Activated CD8-positive, alpha-beta memory T cell treated with anti-CD3 and anti-CD28 coated beads, Interleukin-2, amount 50 U/mL, for 24 hours (primary cell): Measurements from ENCODE around the gene AARS2.

Experiments used
- DNase-seq: peaks from one replicate; pipeline ENCODE4 v3.0.0-alpha.2; 2020; ENCODE audit errors: extremely low read depth

AARS2 gene

DNA sequence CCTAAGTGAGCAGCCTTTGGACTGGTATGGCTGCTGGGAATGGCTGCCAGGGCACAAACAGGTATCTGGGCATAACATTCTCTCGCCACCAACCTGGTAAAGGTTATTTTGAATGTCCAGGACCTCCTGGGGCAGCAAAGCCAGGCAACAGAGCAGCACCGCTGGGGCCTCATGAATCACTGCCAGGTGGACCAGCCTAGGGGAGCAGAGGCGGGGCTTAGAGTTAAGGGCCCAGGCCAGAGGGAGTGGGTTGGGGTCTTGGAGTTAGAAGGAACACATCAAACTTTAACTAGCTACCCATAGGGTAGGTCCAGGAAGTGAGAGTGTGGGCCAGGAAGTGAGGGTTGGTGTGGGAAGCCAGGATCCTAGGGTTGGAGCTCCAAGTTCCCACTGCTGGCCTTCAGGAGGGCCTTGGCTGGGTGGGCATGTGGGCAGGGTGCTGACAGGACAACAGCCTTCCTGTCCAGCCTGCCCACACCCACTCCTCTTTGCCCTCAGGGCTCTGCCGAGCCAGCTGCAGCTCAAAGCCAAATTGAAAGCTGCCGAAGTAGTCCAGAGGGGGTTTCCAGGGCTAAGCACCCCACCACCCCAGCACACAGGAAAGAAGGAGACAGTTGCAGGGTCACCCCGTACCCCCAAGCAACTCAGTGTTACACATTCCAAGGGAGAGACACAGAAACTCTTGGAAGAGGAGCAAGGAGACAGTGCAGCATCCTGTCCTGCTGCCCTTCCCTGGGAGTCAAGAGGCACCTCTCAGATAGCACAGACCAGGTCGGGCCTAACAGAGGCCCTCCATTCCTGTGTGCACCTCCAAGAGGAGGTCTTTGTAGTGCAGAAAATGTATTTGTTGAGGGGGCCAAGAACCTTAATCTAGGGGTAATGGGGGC lies 50.4 kb downstream of the AARS2 start:
- no peak for DNase-seq

DNA sequence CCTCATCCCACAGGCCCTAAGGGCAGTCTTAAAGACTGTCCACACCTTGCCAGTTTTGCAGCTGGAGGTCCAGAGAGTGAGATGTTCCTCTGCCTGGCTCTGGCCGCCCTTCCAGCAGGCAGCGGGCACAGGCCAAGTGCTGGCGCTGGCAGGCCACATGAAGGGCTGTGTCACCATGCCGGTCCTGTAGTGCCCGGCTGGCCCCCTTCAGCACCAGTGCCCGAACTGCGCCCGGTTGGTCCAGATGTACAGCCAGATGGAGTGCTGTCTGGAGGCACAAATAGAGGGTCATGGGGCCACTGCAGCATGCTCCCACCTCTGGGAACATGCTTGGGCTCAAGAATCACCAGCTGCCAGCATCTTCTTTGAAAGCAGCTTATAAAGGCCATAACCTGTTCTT lies 51.6 kb downstream of the AARS2 start:
- DNase-seq: no peak

DNA sequence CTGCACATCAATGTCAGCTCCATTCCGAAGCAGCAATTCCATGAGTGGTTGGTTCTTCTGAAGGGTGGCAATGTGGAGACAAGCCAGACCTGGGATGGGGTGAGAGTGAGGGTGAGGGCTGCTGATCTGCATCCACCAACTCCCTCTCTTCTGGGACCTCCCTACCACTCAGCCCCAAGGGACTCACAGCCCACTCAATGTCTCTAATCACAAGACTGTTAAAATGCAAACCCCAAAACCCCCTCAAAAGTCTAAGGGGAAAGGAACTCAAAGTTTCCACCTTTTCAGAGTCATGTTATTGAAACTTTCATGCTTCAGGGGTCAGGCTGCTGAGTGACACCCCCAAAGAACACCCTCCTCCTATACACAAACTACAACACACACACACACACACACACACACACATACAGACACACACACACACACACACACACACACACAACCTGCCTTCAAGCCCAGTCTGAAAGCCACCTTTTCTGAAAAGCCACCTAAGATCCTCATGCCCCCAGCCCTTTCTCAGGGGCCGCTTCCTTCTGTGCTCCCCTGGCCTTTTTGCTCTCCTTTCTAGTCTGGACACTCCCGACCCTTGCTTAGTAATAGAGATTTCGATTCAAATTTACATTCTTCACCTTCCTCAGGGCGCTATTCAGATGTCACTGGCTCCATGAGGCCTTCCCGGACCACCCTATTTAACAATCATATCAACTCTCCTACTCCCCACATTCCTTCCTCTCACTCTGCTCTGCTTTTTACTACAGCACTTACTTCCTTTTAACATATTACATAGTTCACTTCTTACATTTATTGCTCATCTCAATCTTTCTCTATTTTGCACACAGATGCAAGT lies 52.5 kb downstream of the AARS2 start:
- DNase-seq: no peak

DNA sequence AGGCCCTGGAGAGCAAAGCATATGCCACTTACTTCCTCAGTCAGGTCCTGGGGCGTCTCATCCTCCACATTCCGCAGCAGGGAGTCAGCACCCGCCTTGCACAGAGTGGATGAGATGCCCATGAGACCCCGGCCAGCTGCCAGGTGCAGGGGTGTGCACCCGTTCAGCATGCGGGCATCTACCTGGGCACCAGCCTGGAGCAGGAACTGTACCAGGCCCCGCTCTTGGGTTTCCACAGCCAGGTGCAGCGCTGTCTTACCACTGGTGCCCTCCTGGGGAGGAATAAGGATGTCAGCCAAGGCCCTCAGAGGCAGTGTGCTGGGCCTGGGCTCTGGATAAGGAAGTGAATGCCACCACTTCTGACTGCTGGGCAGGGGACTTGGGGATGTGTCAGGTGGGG lies 53.1 kb downstream of the AARS2 start:
- no peak for DNase-seq

DNA sequence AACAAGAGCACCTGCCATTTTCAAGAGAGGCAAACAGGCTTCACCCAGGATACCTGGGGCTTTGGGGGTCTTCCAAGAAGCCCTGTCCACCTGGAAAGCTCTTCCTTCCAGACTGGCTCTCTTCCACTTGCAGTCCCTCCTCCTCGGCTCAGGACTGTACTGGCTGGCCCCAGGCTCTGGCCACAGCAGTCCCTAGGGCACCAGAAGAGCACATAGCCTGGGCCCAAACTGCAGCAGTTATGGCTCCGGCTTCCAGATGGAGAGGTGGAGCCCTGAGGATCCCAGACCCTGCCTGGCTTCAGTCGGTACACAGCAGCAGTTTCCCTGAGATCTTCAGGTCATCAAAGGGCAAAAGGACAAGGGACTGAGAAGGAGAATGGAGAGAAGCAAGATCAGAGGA lies 54.2 kb downstream of the AARS2 start:
- no peak for DNase-seq

DNA sequence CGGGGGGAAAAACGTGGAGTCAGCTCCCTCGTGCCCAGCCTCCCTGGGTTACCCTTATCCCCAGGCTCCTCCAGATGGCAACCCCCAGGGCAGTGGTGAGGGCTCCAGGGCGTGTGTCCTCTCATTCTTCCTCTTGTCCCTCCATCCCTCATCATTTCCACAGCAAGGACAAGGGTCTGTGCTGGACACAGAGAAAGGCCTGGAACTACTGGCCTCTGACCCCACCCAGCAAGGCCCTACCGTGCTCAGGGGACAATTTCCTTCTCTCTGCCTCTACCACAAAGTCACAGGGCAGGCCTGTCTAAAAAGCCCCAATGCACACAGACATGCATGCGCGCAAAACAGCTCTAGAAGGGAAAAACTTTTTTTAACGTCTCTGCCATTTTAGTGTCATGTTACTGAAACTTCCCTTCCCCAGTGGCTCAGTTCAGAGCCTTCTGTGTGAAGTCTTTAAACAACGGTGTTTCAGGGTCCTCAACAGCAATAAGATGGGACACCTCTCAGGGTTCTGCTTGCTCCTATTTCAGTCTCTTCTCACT lies 54.8 kb downstream of the AARS2 start:
- DNase-seq: no peak

DNA sequence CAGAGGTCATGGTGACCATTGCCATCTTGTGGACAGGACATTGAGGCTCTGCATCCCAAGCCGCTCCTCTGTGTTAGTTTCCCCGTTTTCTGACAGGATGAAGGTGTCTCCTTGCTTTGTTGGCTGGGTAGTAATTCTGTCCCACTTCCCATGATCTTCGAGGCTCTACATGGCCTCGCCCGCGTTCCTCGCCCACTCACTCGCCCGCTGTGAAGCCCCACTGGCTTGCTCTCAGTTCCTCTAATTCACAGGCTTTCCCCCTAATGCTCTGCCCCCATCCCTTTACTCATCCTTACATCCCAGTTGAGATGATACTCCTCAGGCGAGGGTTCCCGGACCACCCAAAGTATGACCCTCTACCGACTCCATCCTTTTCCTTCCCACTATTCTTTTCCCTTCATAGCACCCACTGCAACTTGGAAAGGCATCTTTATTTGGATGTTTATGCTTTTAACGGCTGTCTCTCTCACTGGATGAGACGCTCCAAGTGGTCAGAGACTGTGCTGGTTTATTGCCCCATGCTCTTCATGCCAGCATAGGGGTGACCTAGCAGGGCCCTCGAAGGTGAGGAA lies 55.3 kb downstream of the AARS2 start:
- DNase-seq: no peak

DNA sequence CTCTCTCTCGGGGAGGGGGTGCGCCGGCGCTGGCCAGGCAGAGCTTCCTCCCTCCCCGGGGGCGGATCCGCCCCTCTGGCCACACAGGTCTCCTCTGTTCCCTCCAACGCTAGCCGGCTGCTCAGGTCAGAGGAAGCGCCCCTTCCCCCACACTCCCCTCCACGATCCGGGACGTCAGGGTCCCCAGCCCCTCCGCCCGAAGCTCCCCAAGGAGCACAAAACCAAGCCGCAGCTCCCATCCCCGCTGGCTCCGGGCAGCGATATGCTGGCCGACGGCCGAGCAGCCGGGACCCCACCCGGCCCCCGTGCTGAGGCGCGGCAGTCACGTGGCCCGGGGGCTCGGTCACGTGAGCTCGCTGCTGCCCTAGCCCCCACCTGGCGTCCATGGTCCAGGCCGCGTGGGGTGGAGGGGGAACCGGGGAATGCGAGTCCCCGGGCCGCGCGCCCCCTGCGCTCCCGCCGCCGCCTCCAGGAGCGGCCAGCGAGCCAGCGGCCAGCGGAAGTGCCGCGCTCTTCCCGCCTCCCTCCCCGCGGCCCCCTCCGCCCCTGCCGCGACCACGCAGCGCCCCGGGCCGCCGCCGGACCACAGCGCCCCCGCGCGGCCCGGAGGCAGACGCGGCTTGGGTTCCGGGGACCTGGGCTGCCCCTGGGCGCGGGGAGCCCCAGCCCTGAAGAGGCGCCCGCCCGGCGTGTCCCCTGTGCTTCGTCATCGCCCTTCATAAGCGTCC lies 56.0 kb downstream of the AARS2 start, which contains the start of gene SLC35B2:
Gene SLC35B2 (minus strand): TSS at position 504 of the 728 bp plus-strand sequence. CDS start 118 bp downstream, at position 386.
- no peak for DNase-seq

DNA sequence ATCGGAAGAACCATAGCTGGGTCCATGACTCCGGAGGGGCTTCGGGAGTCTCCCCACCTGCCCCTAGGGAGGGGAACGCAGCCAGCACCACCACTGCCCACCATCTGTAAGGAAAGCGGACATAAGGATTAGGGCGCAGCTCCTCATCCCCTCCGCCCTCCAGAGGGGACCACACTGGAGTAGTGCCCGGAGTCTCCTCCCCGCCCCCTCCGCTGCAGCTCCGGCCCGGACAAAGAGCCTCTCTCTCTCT lies 56.4 kb downstream of the AARS2 start:
- no peak for DNase-seq

DNA sequence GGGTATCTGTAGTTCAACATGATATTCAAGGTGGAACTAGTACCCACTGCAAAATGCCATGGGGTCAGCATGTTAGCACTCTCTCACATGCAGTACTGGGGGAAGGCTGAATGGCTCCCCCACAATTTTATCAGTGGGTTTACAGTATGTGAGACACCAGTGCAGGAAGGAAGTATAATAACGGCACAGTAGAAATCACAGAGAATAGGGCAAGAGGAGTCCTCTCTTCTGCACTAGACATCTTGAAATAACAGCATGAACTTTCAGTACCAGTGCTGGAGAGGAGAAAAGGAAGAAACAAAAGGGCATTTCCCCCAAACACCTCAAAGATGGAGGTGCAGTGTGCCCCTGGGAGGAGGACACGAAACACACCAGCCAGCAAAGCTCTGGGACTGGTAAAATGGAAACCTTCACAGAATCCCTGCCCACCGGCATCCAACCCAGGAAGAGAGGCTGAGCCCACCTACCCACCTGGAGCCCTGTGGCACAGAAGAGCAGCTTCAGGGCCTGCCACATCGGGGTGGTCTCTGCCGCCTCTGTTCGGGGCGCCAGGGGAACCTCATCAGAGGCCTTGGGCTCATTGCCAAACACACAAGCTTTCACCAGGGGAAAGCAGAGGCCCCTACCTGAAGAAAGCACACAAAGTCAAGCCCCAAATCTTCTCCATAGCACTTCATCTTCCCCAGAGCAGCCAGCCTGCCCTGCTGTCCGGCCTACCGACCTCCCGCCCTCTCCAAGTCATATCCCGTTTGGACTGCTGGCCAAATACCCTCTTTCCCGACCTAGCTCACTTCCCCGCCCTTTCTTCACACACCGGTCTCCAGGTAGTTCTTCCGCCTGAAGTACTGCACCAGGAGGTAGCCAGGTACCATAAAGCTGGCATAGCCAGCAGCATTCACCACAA lies 57.0 kb downstream of the AARS2 start:
- DNase-seq: no peak

DNA sequence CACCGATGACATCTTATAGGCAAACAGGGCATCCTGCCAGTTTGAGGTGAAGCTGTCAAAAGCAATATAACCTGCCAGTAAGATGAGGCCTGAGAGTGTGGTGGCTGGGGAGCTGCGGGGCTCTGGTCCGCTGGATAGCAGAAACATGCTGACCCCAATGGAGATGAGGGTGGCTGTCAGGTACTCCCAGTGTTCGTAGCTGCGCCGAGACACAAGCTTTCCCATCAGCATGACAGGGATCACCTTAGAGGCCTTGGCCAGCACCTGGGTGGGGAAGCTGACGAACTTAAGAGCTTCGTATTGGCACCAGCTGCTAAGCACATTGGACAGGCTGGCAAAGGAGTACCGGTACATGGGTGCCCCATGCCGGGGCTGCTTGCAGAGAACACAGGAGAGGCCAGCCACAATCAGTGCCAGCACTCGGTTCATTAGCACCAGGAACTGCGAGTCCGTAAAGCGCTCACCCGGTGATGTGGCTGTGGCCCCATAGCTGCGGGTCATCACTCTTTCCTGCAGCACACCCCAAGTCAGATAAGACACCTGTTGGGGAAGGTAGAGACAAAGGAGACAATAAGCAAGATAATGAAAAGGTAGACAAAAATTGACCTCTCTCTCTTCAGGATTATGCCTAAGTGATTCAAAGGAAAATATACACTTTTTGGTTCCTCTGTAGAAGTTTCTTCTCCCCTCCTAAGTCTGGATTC lies 57.9 kb downstream of the AARS2 start:
- DNase-seq: no peak

DNA sequence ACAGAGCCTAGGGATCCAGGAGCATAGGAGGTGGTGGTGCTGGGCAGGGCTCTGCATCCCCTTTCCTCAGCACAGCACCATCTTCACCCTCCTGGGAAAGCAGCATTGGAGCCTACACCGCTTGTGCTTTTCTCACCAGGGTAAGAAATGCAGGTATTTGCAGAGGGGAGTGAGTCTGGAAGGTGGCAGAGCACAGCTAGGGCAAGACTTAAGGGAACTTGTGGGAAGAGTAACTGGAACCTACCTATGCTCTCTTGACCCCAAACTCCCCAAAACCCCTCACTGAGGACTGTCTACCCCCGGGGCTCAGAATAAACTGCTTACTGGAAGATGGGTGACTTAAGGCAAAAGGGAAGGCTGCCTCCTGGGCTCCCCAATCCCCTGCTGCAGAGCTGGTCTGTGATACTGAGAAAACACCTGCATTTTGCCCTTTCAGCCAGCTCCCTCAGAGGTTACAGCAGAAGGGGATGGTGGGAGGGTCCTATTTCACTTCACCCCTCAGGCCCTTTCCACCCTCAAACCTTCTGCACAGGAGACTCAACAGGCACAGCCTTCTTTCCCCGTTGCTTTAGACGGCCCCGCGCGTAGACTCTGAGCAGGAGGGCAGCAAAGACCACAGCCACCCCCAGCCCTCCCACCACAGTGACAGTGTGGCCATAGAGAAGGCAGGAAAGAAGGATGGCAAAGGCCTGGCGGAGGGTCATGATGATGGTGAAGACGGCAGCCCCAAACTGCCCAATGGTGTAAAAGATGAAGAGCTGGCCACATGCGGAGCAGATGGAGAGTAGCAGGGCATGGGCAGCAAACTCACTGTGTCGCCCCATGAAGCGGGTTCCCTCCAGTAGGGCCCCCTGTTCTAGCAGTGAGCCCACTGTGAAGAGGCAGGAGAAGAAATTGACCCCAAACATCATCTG lies 58.7 kb downstream of the AARS2 start:
- no peak for DNase-seq

DNA sequence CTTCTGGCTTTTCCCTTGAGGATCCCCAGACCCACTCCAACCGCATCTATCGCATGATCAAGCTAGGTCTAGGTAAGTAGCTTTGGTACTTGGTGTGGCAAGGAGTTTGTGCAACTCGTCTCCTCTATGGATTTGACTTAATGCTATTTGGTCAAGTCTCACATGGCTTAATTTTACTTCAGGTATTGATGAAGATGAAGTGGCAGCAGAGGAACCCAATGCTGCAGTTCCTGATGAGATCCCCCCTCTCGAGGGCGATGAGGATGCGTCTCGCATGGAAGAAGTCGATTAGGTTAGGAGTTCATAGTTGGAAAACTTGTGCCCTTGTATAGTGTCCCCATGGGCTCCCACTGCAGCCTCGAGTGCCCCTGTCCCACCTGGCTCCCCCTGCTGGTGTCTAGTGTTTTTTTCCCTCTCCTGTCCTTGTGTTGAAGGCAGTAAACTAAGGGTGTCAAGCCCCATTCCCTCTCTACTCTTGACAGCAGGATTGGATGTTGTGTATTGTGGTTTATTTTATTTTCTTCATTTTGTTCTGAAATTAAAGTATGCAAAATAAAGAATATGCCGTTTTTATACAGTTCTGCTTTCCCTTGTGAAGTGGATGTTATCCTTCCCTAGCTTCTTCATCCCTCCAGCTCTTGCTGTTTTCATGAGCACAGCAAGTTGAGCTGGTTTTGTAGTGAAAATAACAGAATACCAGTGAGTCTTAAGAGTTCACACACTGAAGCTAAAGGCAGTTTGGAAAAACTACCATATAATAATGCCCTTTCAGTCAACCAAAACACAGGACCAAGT lies 59.6 kb downstream of the AARS2 start:
- DNase-seq: no peak

DNA sequence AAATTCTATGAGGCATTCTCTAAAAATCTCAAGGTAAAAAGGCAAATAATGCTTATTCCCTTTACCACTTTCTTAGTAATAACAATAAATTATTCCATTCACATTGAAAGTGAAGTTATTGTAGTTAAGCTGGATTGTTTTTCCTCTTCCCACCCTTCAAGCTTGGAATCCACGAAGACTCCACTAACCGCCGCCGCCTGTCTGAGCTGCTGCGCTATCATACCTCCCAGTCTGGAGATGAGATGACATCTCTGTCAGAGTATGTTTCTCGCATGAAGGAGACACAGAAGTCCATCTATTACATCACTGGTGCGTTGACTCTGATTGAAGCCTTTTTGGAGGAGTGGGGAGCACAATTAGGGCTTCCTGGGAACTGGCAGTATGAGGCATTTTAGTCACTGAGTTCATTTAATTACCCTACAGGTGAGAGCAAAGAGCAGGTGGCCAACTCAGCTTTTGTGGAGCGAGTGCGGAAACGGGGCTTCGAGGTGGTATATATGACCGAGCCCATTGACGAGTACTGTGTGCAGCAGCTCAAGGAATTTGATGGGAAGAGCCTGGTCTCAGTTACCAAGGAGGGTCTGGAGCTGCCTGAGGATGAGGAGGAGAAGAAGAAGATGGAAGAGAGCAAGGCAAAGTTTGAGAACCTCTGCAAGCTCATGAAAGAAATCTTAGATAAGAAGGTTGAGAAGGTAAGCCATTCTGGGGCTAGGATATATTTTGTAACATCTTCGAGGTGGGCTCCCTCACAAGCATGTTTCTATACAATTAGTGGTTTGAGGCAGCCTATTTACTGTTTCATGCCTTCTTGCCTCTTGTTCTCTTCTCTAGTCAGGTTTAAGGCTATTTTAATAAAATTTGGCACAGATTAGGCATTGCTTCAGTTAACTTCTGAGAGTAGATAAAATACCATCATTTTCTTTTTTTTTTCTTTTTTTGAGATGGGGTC lies 61.3 kb downstream of the AARS2 start:
- DNase-seq: no peak

DNA sequence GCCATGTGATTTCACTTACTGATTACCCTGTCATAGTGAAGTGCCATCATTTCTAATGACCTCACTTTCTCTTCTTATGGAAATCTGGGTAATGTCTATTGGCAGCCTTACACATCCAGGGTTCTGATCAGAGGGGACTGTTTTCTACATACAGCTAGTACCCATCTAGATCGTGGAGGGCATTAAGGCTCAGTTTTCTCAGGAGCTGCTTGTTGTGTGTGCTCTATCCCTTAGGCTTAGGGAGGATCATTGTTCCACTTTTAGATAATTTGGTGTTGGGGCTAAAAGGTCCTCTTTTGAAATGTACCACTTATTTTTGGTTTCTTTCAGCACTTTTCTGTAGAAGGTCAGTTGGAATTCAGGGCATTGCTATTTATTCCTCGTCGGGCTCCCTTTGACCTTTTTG lies 62.4 kb downstream of the AARS2 start:
- no peak for DNase-seq

DNA sequence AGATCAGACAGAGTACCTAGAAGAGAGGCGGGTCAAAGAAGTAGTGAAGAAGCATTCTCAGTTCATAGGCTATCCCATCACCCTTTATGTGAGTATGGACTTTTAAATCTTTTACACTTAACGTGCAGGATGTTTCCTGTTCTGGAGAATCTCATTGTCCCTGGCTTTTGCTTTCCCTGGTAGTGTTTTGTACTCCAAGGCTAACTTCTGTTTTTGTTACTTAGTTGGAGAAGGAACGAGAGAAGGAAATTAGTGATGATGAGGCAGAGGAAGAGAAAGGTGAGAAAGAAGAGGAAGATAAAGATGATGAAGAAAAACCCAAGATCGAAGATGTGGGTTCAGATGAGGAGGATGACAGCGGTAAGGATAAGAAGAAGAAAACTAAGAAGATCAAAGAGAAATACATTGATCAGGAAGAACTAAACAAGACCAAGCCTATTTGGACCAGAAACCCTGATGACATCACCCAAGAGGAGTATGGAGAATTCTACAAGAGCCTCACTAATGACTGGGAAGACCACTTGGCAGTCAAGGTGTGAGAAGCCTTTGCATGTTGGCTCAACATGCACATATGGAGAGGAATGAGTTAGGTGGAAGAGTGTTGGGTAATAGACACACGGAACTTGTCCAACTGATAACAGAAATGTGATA lies 63.0 kb downstream of the AARS2 start:
- DNase-seq: no peak
